HCT116 (cell line): ENCODE results near the gene PTPN21. TPM values are rescaled to one million over a fixed set of nuclear protein-coding genes. Genes with fewer than 3 reads are reported as not detected.

Experiments
- ATAC-seq: fragments of 200-7000 bp; cut with Tn5 transposase; 2 replicates; pipeline ENCODE4 v1.9.1; 2020; ENCODE audit warnings: mild to moderate bottlenecking, moderate library complexity
- BruUV-seq: library from RNA; stranded (reverse); fragments of 400-500 nt; replicated peaks from 2 replicates; lab custom pipeline; 2021; lab: Mats Ljungman, UMichigan
- CTCF ChIA-PET: fragments of 300-600 bp; sonication (Branson Sonifier 250); formaldehyde crosslinking; loops from one replicate; lab custom pipeline; 2021; ENCODE audit warnings: antibody characterized with exemption; lab: Charles Lee
- POLR2A ChIA-PET: fragments of 300-600, 350-600 bp; sonication (Branson Sonifier 250); formaldehyde crosslinking; loops from one replicate; lab custom pipeline; 2021; ENCODE audit warnings: antibody characterized with exemption; lab: Charles Lee
- RAD21 ChIA-PET, 2 experiments: fragments of 300-600 bp; sonication (Branson Sonifier 250); formaldehyde crosslinking; loops; one replicate each; lab custom pipeline; 2023; ENCODE audit warnings: low total read pairs in 2 of 2; ENCODE audit not compliant: uncharacterized antibody in 2 of 2, unreplicated experiment in 2 of 2, low non-redundant PET in 1 of 2; lab: Charles Lee
- DNase-seq: peaks from one replicate; pipeline ENCODE4 v3.0.0-alpha.2; 2010; ENCODE audit warnings: low read depth, low spot score
- H2AFZ ChIP-seq: fragments of 200-600 bp; shearing (Covaris generic), sonication (generic); 2 replicates; pipeline ENCODE4 v1.6.1; 2017; ENCODE audit warnings: low read depth, mixed run types, mixed read lengths, antibody characterized with exemption, low read length; ENCODE audit not compliant: poor library complexity, severe bottlenecking
- H3K27ac ChIP-seq: 2 replicates; pipeline ENCODE4 v1.5.1; 2012; ENCODE audit warnings: low read depth, low read length
- H3K27me3 ChIP-seq: fragments of 200-600 bp; sonication (generic); 2 replicates; pipeline ENCODE4 v1.6.1; 2016; ENCODE audit warnings: mixed run types, low read length, mixed read lengths; ENCODE audit not compliant: insufficient read depth
- H3K36me3 ChIP-seq, 2 experiments: fragments of 200-500 bp in 1 of 2; fragments of 200-600 bp in 1 of 2; sonication (Bioruptor generic) in 1 of 2; sonication (generic) in 1 of 2; 2 replicates each; pipeline versions ENCODE4 v1.5.1 to v1.6.1; 2014 to 2016; ENCODE audit warnings: low read length in 2 of 2, inconsistent platforms in 1 of 2, mixed read lengths in 1 of 2, mixed run types in 1 of 2; ENCODE audit not compliant: insufficient read depth in 2 of 2, control insufficient read depth in 1 of 2
- H3K4me1 ChIP-seq, 2 experiments: fragments of 200-600 bp in 1 of 2; sonication (generic) in 1 of 2; 2 replicates each; pipeline versions ENCODE4 v1.5.1 to v1.6.1; 2012 to 2017; ENCODE audit warnings: low read length in 2 of 2, inconsistent platforms in 1 of 2, mild to moderate bottlenecking in 1 of 2, mixed read lengths in 1 of 2, mixed run types in 1 of 2, moderate library complexity in 1 of 2; ENCODE audit not compliant: insufficient read depth in 2 of 2, control insufficient read depth in 1 of 2
- H3K4me2 ChIP-seq: fragments of 200-600 bp; sonication (generic); 2 replicates; pipeline ENCODE4 v1.6.1; 2017; ENCODE audit warnings: mixed run types, low read length, mixed read lengths
- H3K4me3 ChIP-seq, 2 experiments: fragments of 200-600 bp in 1 of 2; sonication (generic) in 1 of 2; replicated peaks in 1 of 2; 2 replicates each; pipeline ENCODE4 v1.5.1; 2011 to 2016; ENCODE audit warnings: low read length in 2 of 2, control low read depth in 1 of 2, low read depth in 1 of 2, mild to moderate bottlenecking in 1 of 2, mixed read lengths in 1 of 2, mixed run types in 1 of 2
- H3K79me2 ChIP-seq: fragments of 200-600 bp; sonication (generic); 2 replicates; pipeline ENCODE4 v1.6.1; 2017; ENCODE audit warnings: mild to moderate bottlenecking, mixed run types, low read length, moderate library complexity, mixed read lengths; ENCODE audit not compliant: insufficient read depth
- H3K9ac ChIP-seq: fragments of 200-600 bp; sonication (generic); 2 replicates; pipeline ENCODE4 v1.6.1; 2016; ENCODE audit warnings: low read length, mixed read lengths
- H3K9me2 ChIP-seq: fragments of 200-600 bp; sonication (generic), shearing (Covaris generic); 2 replicates; pipeline ENCODE4 v1.6.1; 2017; ENCODE audit warnings: mixed run types, mild to moderate bottlenecking, moderate library complexity; ENCODE audit not compliant: insufficient read depth
- H3K9me3 ChIP-seq, 2 experiments: fragments of 200-500 bp in 1 of 2; fragments of 200-600 bp in 1 of 2; sonication (Bioruptor generic) in 1 of 2; sonication (generic) in 1 of 2; 2 replicates each; pipeline ENCODE4 v1.6.1; 2014 to 2017; ENCODE audit warnings: low read length in 2 of 2, mixed read lengths in 2 of 2, inconsistent platforms in 1 of 2, low read depth in 1 of 2, mild to moderate bottlenecking in 1 of 2, mixed run types in 1 of 2, moderate library complexity in 1 of 2; ENCODE audit not compliant: control insufficient read depth in 1 of 2, insufficient read depth in 1 of 2
- H4K20me1 ChIP-seq: fragments of 200-600 bp; sonication (generic), shearing (Covaris generic); 2 replicates; pipeline ENCODE4 v1.6.1; 2017; ENCODE audit warnings: mixed run types, mild to moderate bottlenecking, moderate library complexity; ENCODE audit not compliant: insufficient read depth
- CBX3 ChIP-seq: IDR thresholded peaks from 2 replicates; pipeline ENCODE4 v1.6.1; 2012; ENCODE audit warnings: low read depth
- CEBPB ChIP-seq: IDR thresholded peaks from 2 replicates; pipeline ENCODE4 v1.6.1; 2012; ENCODE audit warnings: low read depth
- CTCF ChIP-seq, 3 experiments: fragments of 200-600 bp in 1 of 3; sonication (generic) in 1 of 3; IDR thresholded peaks in 2 of 3; conservative IDR thresholded peaks in 1 of 3; 2 replicates each; pipeline ENCODE4 v1.5.1; 2012 to 2017; ENCODE audit warnings: low read depth in 2 of 3, low read length in 2 of 3, antibody characterized with exemption in 1 of 3, borderline replicate concordance in 1 of 3, control low read depth in 1 of 3, mild to moderate bottlenecking in 1 of 3, mixed read lengths in 1 of 3, mixed run types in 1 of 3, moderate library complexity in 1 of 3; ENCODE audit not compliant: insufficient read depth in 1 of 3
- EGR1 ChIP-seq: IDR thresholded peaks from 2 replicates; pipeline ENCODE4 v1.6.1; 2012; ENCODE audit warnings: low read depth
- ELF1 ChIP-seq: IDR thresholded peaks from 2 replicates; pipeline ENCODE4 v1.6.1; 2012; ENCODE audit warnings: low read depth, borderline replicate concordance
- EZH2 ChIP-seq: fragments of 200-600 bp; sonication (generic); IDR thresholded peaks from 2 replicates; pipeline ENCODE4 v1.6.1; 2017; ENCODE audit warnings: antibody characterized with exemption, mixed run types
- JUND ChIP-seq: IDR thresholded peaks from 2 replicates; pipeline ENCODE4 v1.6.1; 2012
- POLR2A ChIP-seq: IDR thresholded peaks from 2 replicates; pipeline ENCODE4 v1.7.0; 2011; ENCODE audit warnings: borderline replicate concordance; ENCODE audit not compliant: insufficient read depth, insufficient read length; ENCODE audit errors: extremely low read depth
- RAD21 ChIP-seq: IDR thresholded peaks from 2 replicates; pipeline ENCODE4 v1.6.1; 2012; ENCODE audit warnings: low read depth, mild to moderate bottlenecking
- REST ChIP-seq: IDR thresholded peaks from 2 replicates; pipeline ENCODE4 v1.6.1; 2012; ENCODE audit warnings: low read depth
- SRF ChIP-seq: IDR thresholded peaks from 2 replicates; pipeline ENCODE4 v1.6.1; 2012; ENCODE audit warnings: low read depth
- TCF7L2 ChIP-seq: IDR thresholded peaks from 2 replicates; pipeline ENCODE4 v1.7.0; 2011; ENCODE audit warnings: borderline replicate concordance, inconsistent platforms; ENCODE audit not compliant: insufficient read depth, insufficient read length; ENCODE audit errors: extremely low read depth
- YY1 ChIP-seq: IDR thresholded peaks from 2 replicates; pipeline ENCODE4 v1.6.1; 2011; ENCODE audit warnings: low read length, low read depth, moderate library complexity, mild to moderate bottlenecking; ENCODE audit not compliant: insufficient replicate concordance; ENCODE audit errors: extremely low read depth
- ZBTB33 ChIP-seq: IDR thresholded peaks from 2 replicates; pipeline ENCODE4 v1.6.1; 2011; ENCODE audit warnings: mild to moderate bottlenecking, low read length, moderate library complexity; ENCODE audit not compliant: insufficient replicate concordance; ENCODE audit errors: extremely low read depth
- ZFX ChIP-seq: fragments of 450-650 bp; IDR thresholded peaks from 2 replicates; pipeline ENCODE4 v1.6.1; 2017
- ZNF274 ChIP-seq: fragments of 200-500 bp; sonication (Bioruptor generic); IDR thresholded peaks from 2 replicates; pipeline ENCODE4 v1.6.1; 2014; ENCODE audit warnings: mild to moderate bottlenecking, low read depth, low read length, inconsistent platforms
- intact Hi-C: fragments of 100-400 bp; cut with micrococcal nuclease; formaldehyde crosslinking; loops from 2 replicates; pipeline ENCODE4 v1.10.0; 2022
- total RNA-seq: library from RNA; stranded (reverse); gene quantifications from one replicate; pipeline ENCODE4 v1.2.1, GENCODE V29; 2021; ENCODE audit not compliant: unreplicated experiment
- TF ChIP-seq, protein P1 (sequence below): IDR thresholded peaks from 2 replicates; pipeline ENCODE4 v1.6.1; 2012

The PTPN21 gene
- total RNA-seq, 1 experiment from 2014 or later = 7.6 TPM

- no peak for TF ChIP-seq ZNF274
- no peak for TF ChIP-seq CEBPB
- no peak for TF ChIP-seq TCF7L2
These were observed 8.3 kb upstream of the PTPN21 start, which contains the start of gene ZC3H14 (continued) for GRCh38 chr14:88562831-88563686.

DNA sequence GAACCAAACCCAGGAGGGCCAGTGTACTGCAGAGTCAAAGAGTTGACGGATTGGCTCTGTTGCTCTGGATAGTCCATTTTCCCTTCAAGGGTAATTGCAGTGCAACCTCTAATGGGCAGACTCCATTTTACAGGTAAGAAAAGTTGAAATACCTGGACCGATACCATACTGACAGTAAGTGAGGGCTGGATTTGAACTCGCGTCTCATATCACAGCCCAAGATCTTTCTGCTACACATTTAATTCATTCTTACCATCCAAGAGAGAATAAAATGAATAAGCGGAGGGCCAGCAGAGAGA, 7.7 kb upstream of the PTPN21 start:
- Histone ChIP-seq H3K4me3 (peak overlapping the region; percentile 79 to 92), H3K36me3 (peaks cover 0 to under 1% of the 10 kb centered on the region in 2 experiments; a peak in 2 of 4 replicates), H3K27ac (peak overlapping the region; percentile 95), H3K9me2 (no peaks in the 10 kb centered on the region), H3K27me3 (no peaks in the 10 kb centered on the region), H3K4me2 (peak overlapping the region; percentile 75), H2AFZ (no peak overlapping the region), H3K9me3 (no peaks in the 10 kb centered on the region), H3K4me1 (peaks cover 3 to 18% of the 10 kb centered on the region in 2 experiments; a peak in 1 of 4 replicates), H3K79me2 (peaks cover 44% of the 10 kb centered on the region), H4K20me1 (no peaks in the 10 kb centered on the region), H3K9ac (peak overlapping the region; percentile 87)
- BruUV-seq = no TSS peak
- ChIA-PET RAD21 (no interaction called here), POLR2A (no interaction called here), CTCF (no interaction called here)
- intact Hi-C loops = no loop called here
- DNase-seq = no peak
- ATAC-seq = peak; percentile 26
- TF ChIP-seq ELF1 (no peak), SRF (no peak), RAD21 (no peak), JUND (no peak), CBX3 (no peak), TCF7L2 (no peak), CTCF (IDR thresholded peaks at IDR 0.05 in 2 of 3, conservative IDR thresholded peaks at IDR 0.05 in 1 of 3; ENCODE audit: borderline replicate concordance in 1 of 3, insufficient read depth in 1 of 3, low read depth in 2 of 3, low read length in 2 of 3) (no peak), REST (no peak), POLR2A (no peak), ZFX (no peak), EZH2 (no peak), CEBPB (no peak), ZBTB33 (no peak), YY1 (no peak), EGR1 (no peak)
- TF ChIP-seq, protein P1, sequence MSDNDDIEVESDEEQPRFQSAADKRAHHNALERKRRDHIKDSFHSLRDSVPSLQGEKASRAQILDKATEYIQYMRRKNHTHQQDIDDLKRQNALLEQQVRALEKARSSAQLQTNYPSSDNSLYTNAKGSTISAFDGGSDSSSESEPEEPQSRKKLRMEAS = no peak
